Measurements from ENCODE around the gene OXSR1. TPM values are rescaled to one million over a fixed set of nuclear protein-coding genes. Genes with fewer than 3 reads are reported as not detected.
"Not testable (repeated sequence)": the region's sequence is repeated elsewhere in the genome, so short reads cannot be mapped to it uniquely, and the experiment has no call there.

OXSR1 gene
- total RNA-seq, 1 experiment from 2014 or later = 27.9 TPM

DNA sequence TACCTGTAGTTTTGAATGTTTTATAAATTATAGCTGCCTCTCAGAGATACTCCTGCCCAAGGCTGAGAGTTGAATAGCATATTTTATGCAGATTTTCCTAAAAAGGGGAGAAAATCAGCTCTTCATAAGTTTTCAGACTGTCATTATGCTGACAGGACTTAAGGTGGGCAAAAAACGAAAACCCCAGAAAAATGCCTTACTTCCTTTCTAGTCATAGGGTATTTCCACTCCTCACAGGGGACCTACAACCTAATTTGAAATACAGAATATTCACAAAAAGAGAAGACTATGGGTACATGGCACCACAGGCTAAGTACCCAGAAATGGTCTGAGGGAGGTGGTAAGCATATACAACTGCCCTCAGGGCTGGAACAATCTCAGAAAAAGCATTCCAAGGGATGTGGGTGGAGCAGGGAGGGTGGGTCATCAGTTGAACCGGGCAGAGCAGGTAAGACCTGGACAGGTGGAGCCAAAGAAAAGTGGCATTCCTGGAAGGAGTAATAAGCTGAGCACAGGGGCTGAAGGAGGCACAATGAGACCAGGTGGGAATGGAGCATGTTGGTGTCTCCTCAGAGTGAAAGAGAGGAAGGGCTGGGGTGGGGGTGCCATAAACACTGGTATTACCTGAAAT, 10.6 kb upstream of the OXSR1 start:
- in situ Hi-C loops (cut with HindIII; ENCODE audit: low pct_unique_long_range_greater_than_20kb, low sequenced_read_pairs) = no loop called here

GRCh38 chr3:38155825-38156224, 9.5 kb upstream of the OXSR1 start:
- in situ Hi-C loops (cut with HindIII; ENCODE audit: low pct_unique_long_range_greater_than_20kb, low sequenced_read_pairs) = no loop called here
- no peak for DNase-seq (ENCODE audit: low read depth, low spot score)

More for the DNA sequence above, 10.6 kb upstream of the OXSR1 start:
- no peak for DNase-seq (ENCODE audit: low read depth, low spot score)

GRCh38 chr3:38157117-38157516, 8.2 kb upstream of the OXSR1 start:
- in situ Hi-C loops (cut with HindIII; ENCODE audit: low pct_unique_long_range_greater_than_20kb, low sequenced_read_pairs) = no loop called here
- no peak for DNase-seq (ENCODE audit: low read depth, low spot score)

DNA sequence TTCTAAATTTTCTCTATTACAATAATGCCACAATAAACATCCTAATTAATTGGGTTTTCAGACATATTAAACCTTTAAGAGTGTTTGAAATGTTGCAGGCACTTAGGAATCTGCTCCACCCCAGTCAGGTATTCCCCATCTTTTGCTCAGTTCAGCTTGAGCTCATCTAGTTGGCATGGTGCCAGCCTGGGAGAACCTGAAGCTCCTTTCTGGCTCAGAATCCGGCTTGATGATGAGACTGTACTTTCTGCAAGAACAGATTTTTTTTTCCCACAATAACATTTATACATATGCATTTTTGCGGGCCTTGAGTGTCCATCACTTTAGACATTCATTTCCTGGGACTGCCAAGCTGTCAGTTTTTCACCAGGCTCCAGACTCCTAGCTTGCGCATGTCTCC, 7.7 kb upstream of the OXSR1 start:
- in situ Hi-C loops (cut with HindIII; ENCODE audit: low pct_unique_long_range_greater_than_20kb, low sequenced_read_pairs) = no loop called here
- DNase-seq (ENCODE audit: low read depth, low spot score) = no peak

DNA sequence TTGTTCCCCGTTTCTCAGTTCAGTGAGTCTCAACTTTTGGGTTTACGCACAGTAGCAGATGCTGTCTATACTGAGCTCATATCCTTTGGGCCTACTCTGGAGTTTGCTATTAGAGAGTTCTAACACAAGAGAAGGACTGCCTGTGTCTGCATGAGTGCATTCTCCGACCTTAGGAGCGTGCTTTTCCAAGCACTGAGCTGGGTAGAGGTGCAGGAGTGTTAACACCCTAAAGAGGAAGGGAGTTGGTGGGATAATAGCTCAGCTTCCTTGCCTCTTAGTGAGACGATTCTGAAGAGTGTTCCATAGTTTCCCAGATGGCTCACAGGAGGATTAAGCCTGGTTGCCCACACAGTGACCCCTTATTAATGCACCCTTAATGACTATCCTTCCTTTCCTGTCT, 6.9 kb upstream of the OXSR1 start:
- DNase-seq (ENCODE audit: low read depth, low spot score) = no peak
- in situ Hi-C loops (cut with HindIII; ENCODE audit: low pct_unique_long_range_greater_than_20kb, low sequenced_read_pairs) = no loop called here

DNA sequence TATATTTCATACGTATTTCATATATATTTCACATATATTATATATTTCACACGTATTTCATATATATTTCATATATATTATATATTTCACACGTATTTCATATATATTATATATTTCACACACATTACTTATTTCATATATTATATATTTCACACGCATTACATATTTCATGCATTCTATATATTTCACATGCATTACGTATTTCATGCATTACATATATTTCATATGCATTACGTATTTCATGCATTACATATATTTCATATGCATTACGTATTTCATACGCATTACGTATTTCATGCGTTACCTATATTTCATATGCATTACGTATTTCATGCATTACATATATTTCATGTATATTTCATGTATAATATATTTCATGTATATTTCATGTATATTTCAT, 4.6 kb upstream of the OXSR1 start:
- in situ Hi-C loops (cut with HindIII; ENCODE audit: low pct_unique_long_range_greater_than_20kb, low sequenced_read_pairs); DNase-seq (ENCODE audit: low read depth, low spot score): not testable (repeated sequence)

- in situ Hi-C loops (cut with HindIII; ENCODE audit: low pct_unique_long_range_greater_than_20kb, low sequenced_read_pairs) = no loop called here
- DNase-seq (ENCODE audit: low read depth, low spot score) = no peak
Observed at GRCh38 chr3:38163117-38163840, 2.1 kb upstream of the OXSR1 start.

DNA sequence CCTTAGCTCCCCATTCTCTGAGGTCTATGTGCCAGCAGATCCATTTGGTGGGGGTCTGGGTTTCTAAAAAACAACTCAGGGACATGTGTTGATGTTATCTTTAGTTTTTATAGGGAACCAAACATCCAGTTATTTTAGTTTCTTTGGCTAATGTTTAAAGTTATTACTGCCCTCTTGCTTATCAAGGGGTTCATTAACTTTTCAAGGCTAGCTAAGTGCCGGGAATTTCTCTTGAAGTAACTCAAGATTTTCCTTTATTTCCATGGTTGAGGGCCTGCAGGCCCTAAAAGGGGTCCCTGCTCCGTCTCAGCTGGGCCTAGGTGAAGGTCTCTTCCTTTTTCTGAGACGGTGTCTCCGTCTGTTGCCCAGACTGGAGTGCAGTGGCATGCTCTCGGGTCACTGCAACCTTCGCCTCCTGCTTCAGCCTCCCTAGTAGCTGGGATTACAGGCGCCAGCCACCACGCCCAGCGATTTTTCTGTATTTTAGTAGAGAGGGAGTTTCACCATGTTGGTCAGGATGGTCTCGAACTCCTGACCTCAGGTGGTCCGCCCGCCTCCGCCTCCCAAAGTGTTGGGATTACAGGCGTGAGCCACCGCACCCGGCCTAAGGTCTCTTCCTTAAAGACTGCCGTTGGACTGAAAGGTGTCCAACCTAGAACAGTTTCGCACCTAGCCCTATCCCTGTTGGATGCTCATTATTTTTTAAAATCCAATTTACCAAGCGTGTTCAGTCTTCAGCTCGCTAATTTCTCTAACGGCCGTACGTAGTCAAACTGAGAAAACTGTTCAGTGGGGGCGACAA, 1.3 kb upstream of the OXSR1 start:
- DNase-seq (ENCODE audit: low read depth, low spot score) = no peak
- in situ Hi-C loops (cut with HindIII; ENCODE audit: low pct_unique_long_range_greater_than_20kb, low sequenced_read_pairs) = no loop called here

- in situ Hi-C loops (cut with HindIII; ENCODE audit: low pct_unique_long_range_greater_than_20kb, low sequenced_read_pairs) = no loop called here
Observed at GRCh38 chr3:38164643-38164951, 740 bp upstream of the OXSR1 start.

DNA sequence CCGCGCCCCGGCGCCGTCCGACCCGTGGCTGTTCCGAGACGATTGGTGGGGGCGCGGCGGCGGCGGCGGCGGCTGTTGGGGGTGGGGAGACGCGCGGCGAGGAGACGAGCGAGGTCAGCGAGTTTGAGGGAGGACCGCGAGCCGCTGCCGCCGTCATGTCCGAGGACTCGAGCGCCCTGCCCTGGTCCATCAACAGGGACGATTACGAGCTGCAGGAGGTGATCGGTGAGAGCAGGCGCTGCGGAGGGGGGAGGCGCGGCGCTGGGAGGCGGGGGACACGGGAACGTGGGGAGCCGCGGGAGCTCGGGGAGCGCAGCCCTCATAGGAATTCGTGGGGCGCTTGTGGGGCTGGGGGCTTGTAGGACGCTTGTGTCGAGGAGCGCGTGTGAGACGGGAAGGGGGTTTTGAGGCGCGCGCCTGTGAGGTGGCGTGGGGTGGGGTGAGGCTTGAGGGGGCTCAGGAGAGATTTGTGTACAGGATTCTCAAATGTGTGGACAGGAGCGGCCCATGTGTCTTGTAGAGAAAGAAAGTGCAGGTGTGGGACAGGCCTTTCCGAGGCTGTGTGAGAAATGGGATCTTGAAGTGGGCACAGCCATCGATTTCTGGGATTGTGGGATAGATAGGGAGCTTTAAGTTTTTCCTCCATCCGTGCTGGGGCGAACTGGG, 518 bp downstream of the OXSR1 start:
- DNase-seq (ENCODE audit: low read depth, low spot score) = no peak
- in situ Hi-C loops (cut with HindIII; ENCODE audit: low pct_unique_long_range_greater_than_20kb, low sequenced_read_pairs) = no loop called here

More at GRCh38 chr3:38164643-38164951, 740 bp upstream of the OXSR1 start:
- no peak for DNase-seq (ENCODE audit: low read depth, low spot score)

DNA sequence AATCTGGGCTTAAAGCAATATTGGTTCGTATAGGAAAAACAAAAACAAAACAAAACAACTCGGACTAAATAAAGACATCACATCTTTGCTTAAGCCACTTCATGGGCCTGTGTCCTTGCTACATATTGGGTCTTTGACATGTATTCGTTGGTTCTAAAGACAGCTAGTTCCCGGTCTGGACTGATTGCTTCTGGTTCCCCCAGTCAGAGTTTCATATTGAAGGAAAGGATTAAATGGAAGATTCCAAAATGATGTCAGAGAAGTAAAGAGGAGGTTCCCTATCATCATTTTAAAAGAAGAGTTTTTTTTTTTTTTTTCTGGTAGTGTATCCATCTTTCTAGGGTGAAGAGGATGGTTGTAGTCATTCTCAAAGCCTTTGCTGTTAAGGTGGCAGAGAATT, 2.3 kb downstream of the OXSR1 start:
- DNase-seq (ENCODE audit: low read depth, low spot score) = no peak
- in situ Hi-C loops (cut with HindIII; ENCODE audit: low pct_unique_long_range_greater_than_20kb, low sequenced_read_pairs) = no loop called here

GRCh38 chr3:38168151-38169026, 3.1 kb downstream of the OXSR1 start:
- DNase-seq (ENCODE audit: low read depth, low spot score) = no peak
- in situ Hi-C loops (cut with HindIII; ENCODE audit: low pct_unique_long_range_greater_than_20kb, low sequenced_read_pairs) = no loop called here

DNA sequence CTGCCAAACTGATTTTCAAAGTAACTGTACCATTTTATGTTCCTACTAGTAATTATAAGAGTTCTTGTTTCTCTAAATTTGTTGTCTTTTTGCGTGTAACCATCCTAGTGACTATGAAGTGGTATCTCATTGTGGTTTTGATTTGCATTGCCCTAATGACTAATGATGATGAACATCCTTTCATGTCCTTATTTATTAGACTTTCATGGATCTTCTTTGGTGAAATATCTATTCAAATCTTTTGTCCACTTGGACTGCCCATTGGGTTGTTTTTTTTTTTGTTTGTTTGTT, 3.6 kb downstream of the OXSR1 start:
- no peak for DNase-seq (ENCODE audit: low read depth, low spot score)
- in situ Hi-C loops (cut with HindIII; ENCODE audit: low pct_unique_long_range_greater_than_20kb, low sequenced_read_pairs) = no loop called here

- DNase-seq (ENCODE audit: low read depth, low spot score) = no peak
- in situ Hi-C loops (cut with HindIII; ENCODE audit: low pct_unique_long_range_greater_than_20kb, low sequenced_read_pairs) = no loop called here
Observed at GRCh38 chr3:38170722-38171121, 5.4 kb downstream of the OXSR1 start.

DNA sequence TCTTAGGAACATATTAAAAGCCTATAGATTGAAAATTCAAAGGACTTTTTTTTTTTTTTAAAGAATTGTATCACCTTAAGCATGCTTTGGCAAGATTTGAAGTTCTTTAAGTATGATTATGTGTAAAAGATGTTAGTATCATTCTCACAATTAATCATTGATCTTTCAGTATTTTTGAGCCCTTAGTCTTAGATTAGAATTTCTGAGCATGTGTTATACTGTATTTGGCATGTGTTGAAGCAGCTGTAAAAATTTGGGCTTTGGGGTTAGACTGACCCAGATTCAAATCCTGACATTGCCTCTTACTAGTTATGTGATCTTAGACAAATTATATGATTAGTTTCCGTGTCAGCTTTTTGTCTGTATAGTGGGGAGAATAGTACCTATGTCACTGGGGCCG, 6.3 kb downstream of the OXSR1 start:
- in situ Hi-C loops (cut with HindIII; ENCODE audit: low pct_unique_long_range_greater_than_20kb, low sequenced_read_pairs) = no loop called here
- no peak for DNase-seq (ENCODE audit: low read depth, low spot score)

- in situ Hi-C loops (cut with HindIII; ENCODE audit: low pct_unique_long_range_greater_than_20kb, low sequenced_read_pairs) = no loop called here
- no peak for DNase-seq (ENCODE audit: low read depth, low spot score)
Observed at GRCh38 chr3:38173834-38174418, 8.6 kb downstream of the OXSR1 start.

- DNase-seq (ENCODE audit: low read depth, low spot score) = no peak
- in situ Hi-C loops (cut with HindIII; ENCODE audit: low pct_unique_long_range_greater_than_20kb, low sequenced_read_pairs) = no loop called here
Observed at GRCh38 chr3:38177181-38177580, 11.8 kb downstream of the OXSR1 start.

Data from SK-MEL-5 (cell line).